Testis (tissue), 3 donors: ENCODE results near the gene MACROD2. TPM values are rescaled to one million over a fixed set of nuclear protein-coding genes. Genes with fewer than 3 reads are reported as not detected.

Source experiments
- DNase-seq: peaks from one replicate; pipeline ENCODE4 v3.0.0-alpha.2; 2019
- H3K27ac ChIP-seq, 2 donors: fragments of 200-600 bp; sonication (generic); one replicate each; pipeline ENCODE4 v1.5.1; 2019
- H3K27me3 ChIP-seq: fragments of 200-600 bp; sonication (generic); one replicate; pipeline ENCODE4 v1.5.1; 2019
- H3K36me3 ChIP-seq: fragments of 200-600 bp; sonication (generic); one replicate; pipeline ENCODE4 v1.5.1; 2017; ENCODE audit warnings: low read depth; ENCODE audit errors: missing control alignments
- H3K4me1 ChIP-seq: fragments of 200-600 bp; sonication (generic); one replicate; pipeline ENCODE4 v1.5.1; 2019
- H3K4me3 ChIP-seq, 2 donors: fragments of 200-600 bp; sonication (generic); one replicate each; pipeline ENCODE4 v1.5.1; 2017 to 2019
- H3K9me3 ChIP-seq: fragments of 200-600 bp; sonication (generic); one replicate; pipeline ENCODE4 v1.5.1; 2017
- CTCF ChIP-seq, 3 experiments: fragments of 450-650 bp in 2 of 3; fragments of 200-600 bp in 1 of 3; sonication (generic) in 1 of 3; IDR thresholded peaks; one replicate each; pipeline ENCODE4 v1.5.1; 2016 to 2019; ENCODE audit warnings: antibody characterized with exemption in 3 of 3, mild to moderate bottlenecking in 2 of 3, moderate library complexity in 1 of 3
- POLR2A ChIP-seq: fragments of 450-650 bp; IDR thresholded peaks from one replicate; pipeline ENCODE4 v1.6.1; 2017; ENCODE audit warnings: antibody characterized with exemption, mild to moderate bottlenecking, moderate library complexity
- WGBS, 2 donors: methylation state at CpG; one replicate each; pipeline ENCODE4 v1.1.5; 2018; 5-methylcytosine and 5-hydroxymethylcytosine counted together
- intact Hi-C: fragments of 100-400 bp; cut with DNase I; formaldehyde crosslinking; loops from one replicate; pipeline ENCODE4 v1.15.1; 2023; ENCODE audit warnings: low total_unique reads
- polyA plus RNA-seq: library from polyadenylated mRNA; stranded (reverse); fragments of 350-450 nt; fragmentation: Illumina TruSeq; extraction: RNeasy Lipid Tissue Mini Kit (QIAGEN cat#74804); gene quantifications from one replicate; pipeline ENCODE4 v1.2.3, GENCODE V29; 2014; ENCODE audit warnings: low read depth, low replicate concordance; ENCODE audit not compliant: insufficient read depth
- total RNA-seq, 2 donors: library from RNA; depleted of rRNA; stranded (reverse); fragments of >200 nt; gene quantifications; one replicate each; pipeline ENCODE4 v1.2.3, GENCODE V29; 2016

The MACROD2 gene
- total and polyA plus RNA-seq, 3 donors from 2014 or later, result 12.6 to 20.6 (median 16.8) TPM

- 79 to 92% methylated on average over 1 of the region's 1 CpG for WGBS, 2 donors
- no peaks in the 10 kb centered on the region for H3K36me3 ChIP-seq
- H3K4me3 ChIP-seq, result no peak overlapping the region
- no peak for DNase-seq
- intact Hi-C loops, result no loop called here
- TF ChIP-seq POLR2A (no peak), CTCF (IDR thresholded peaks at IDR 0.05) (no peak)
- peaks cover 3% of the 10 kb centered on the region for H3K4me1 ChIP-seq
- no peak overlapping the region for H3K27ac ChIP-seq
- H3K9me3 ChIP-seq, result no peaks in the 10 kb centered on the region
- no peaks in the 10 kb centered on the region for H3K27me3 ChIP-seq
Measured at GRCh38 chr20:14494355-14494754, 499.0 kb downstream of the MACROD2 start.

- TF ChIP-seq CTCF (IDR thresholded peaks at IDR 0.05), result no peak
- no peak for TF ChIP-seq POLR2A
- no peak overlapping the region for H3K27ac ChIP-seq
- no peaks in the 10 kb centered on the region for H3K27me3 ChIP-seq
- H3K4me1 ChIP-seq, result peaks cover 3% of the 10 kb centered on the region
- H3K36me3 ChIP-seq, result no peaks in the 10 kb centered on the region
- no peak overlapping the region for H3K4me3 ChIP-seq
- no peak for DNase-seq
- intact Hi-C loops, result no loop called here
- H3K9me3 ChIP-seq, result no peaks in the 10 kb centered on the region
Measured at GRCh38 chr20:14495066-14495465, 499.8 kb downstream of the MACROD2 start.

GRCh38 chr20:14497004-14497403 lies 501.7 kb downstream of the MACROD2 start:
- no peaks in the 10 kb centered on the region for H3K27me3 ChIP-seq
- H3K36me3 ChIP-seq, result no peaks in the 10 kb centered on the region
- intact Hi-C loops, result no loop called here
- H3K9me3 ChIP-seq, result no peaks in the 10 kb centered on the region
- peaks cover 3% of the 10 kb centered on the region for H3K4me1 ChIP-seq
- H3K4me3 ChIP-seq, result no peak overlapping the region
- DNase-seq, result no peak
- no peak overlapping the region for H3K27ac ChIP-seq
- 45 to 64% methylated on average over 2 of the region's 2 CpGs for WGBS, 2 donors
- TF ChIP-seq CTCF (IDR thresholded peaks at IDR 0.05) (no peak), POLR2A (no peak)

- Histone ChIP-seq H3K4me3 (no peak overlapping the region), H3K9me3 (no peaks in the 10 kb centered on the region), H3K27ac (no peak overlapping the region), H3K27me3 (no peaks in the 10 kb centered on the region), H3K36me3 (no peaks in the 10 kb centered on the region), H3K4me1 (peaks cover 3% of the 10 kb centered on the region)
- no peak for DNase-seq
- TF ChIP-seq POLR2A (no peak), CTCF (IDR thresholded peaks at IDR 0.05) (no peak)
- 73 to 82% methylated on average over 3 to 4 of the region's 4 CpGs for WGBS, 2 donors
- intact Hi-C loops, result no loop called here
Measured at GRCh38 chr20:14498772-14499171, 503.5 kb downstream of the MACROD2 start.

- H3K4me3 ChIP-seq, result no peak overlapping the region
- DNase-seq, result no peak
- 56 to 82% methylated on average over 1 of the region's 1 CpG for WGBS, 2 donors
- no peak for TF ChIP-seq CTCF (IDR thresholded peaks at IDR 0.05)
- TF ChIP-seq POLR2A, result no peak
- H3K27ac ChIP-seq, result no peak overlapping the region
- H3K4me1 ChIP-seq, result no peaks in the 10 kb centered on the region
- no peaks in the 10 kb centered on the region for H3K36me3 ChIP-seq
- no peaks in the 10 kb centered on the region for H3K9me3 ChIP-seq
- intact Hi-C loops, result no loop called here
- H3K27me3 ChIP-seq, result no peaks in the 10 kb centered on the region
Measured at GRCh38 chr20:14505476-14505875, 510.2 kb downstream of the MACROD2 start.
